OCI-LY1 (cell line): ENCODE measurements around the gene ALG9.

Source experiments
- H2AFZ ChIP-seq: fragments of 200-600 bp; sonication (generic), shearing (Covaris generic); 2 replicates; pipeline ENCODE4 v1.6.0; 2014; ENCODE audit warnings: antibody characterized with exemption, mild to moderate bottlenecking, low read length
- H3F3A ChIP-seq: fragments of 200-600 bp; sonication (generic), shearing (Covaris generic); 2 replicates; pipeline ENCODE4 v1.6.0; 2014; ENCODE audit warnings: mild to moderate bottlenecking, antibody characterized with exemption, low read length, moderate library complexity; ENCODE audit not compliant: insufficient read depth
- H3K27ac ChIP-seq: fragments of 200-600 bp; sonication (generic); 2 replicates; pipeline ENCODE4 v1.5.1; 2014; ENCODE audit warnings: low read length, mixed run types, mild to moderate bottlenecking, low read depth; ENCODE audit not compliant: poor library complexity, severe bottlenecking
- H3K27me3 ChIP-seq: fragments of 200-600 bp; sonication (generic); 2 replicates; pipeline ENCODE4 v1.6.0; 2014; ENCODE audit warnings: antibody characterized with exemption, mild to moderate bottlenecking, low read length, moderate library complexity; ENCODE audit not compliant: insufficient read depth
- H3K36me3 ChIP-seq: fragments of 200-600 bp; sonication (generic); 2 replicates; pipeline ENCODE4 v1.6.1; 2014; ENCODE audit warnings: mild to moderate bottlenecking, antibody characterized with exemption, low read length, moderate library complexity, mixed read lengths; ENCODE audit not compliant: insufficient read depth
- H3K4me1 ChIP-seq: fragments of 200-600 bp; sonication (generic); 2 replicates; pipeline ENCODE4 v1.5.1; 2014; ENCODE audit warnings: mild to moderate bottlenecking, low read length, moderate library complexity; ENCODE audit not compliant: insufficient read depth, severe bottlenecking
- H3K4me2 ChIP-seq: fragments of 200-600 bp; sonication (generic), shearing (Covaris generic); 2 replicates; pipeline ENCODE4 v1.6.1; 2014; ENCODE audit warnings: low read length
- H3K4me3 ChIP-seq: fragments of 200-600 bp; sonication (generic); 2 replicates; pipeline ENCODE4 v1.5.1; 2014; ENCODE audit warnings: low read length, low read depth, mild to moderate bottlenecking, mixed read lengths; ENCODE audit not compliant: poor library complexity, severe bottlenecking
- H3K79me2 ChIP-seq: fragments of 200-600 bp; shearing (Covaris generic); 2 replicates; pipeline ENCODE4 v1.6.1; 2016; ENCODE audit warnings: mixed run types, low read length, mixed read lengths; ENCODE audit not compliant: insufficient read depth
- H3K9ac ChIP-seq: fragments of 200-600 bp; sonication (generic), shearing (Covaris generic); 2 replicates; pipeline ENCODE4 v1.6.1; 2014; ENCODE audit warnings: mild to moderate bottlenecking, low read length, mixed read lengths
- H3K9me2 ChIP-seq: fragments of 200-600 bp; sonication (generic), shearing (Covaris generic); 2 replicates; pipeline ENCODE4 v1.6.1; 2014; ENCODE audit warnings: low read depth, mild to moderate bottlenecking, low read length, mixed read lengths
- H3K9me3 ChIP-seq: fragments of 200-600 bp; shearing (Covaris generic); 2 replicates; pipeline ENCODE4 v1.6.1; 2014; ENCODE audit warnings: low read length, mixed read lengths
- H4K20me1 ChIP-seq: fragments of 200-600 bp; sonication (generic), shearing (Covaris generic); 2 replicates; pipeline ENCODE4 v1.6.0; 2016; ENCODE audit warnings: mild to moderate bottlenecking, low read length; ENCODE audit not compliant: insufficient read depth
- EZH2 ChIP-seq: fragments of 200-600 bp; sonication (generic), shearing (Covaris generic); IDR thresholded peaks from 2 replicates; pipeline ENCODE4 v1.8.0; 2017; ENCODE audit warnings: borderline replicate concordance, mixed run types, mild to moderate bottlenecking, antibody characterized with exemption, low read length, moderate library complexity, mixed read lengths
- TF ChIP-seq, protein P1 (sequence below): fragments of 200-600 bp; sonication (generic), shearing (Covaris generic); IDR thresholded peaks from 2 replicates; pipeline ENCODE4 v1.5.1; 2017; ENCODE audit warnings: mild to moderate bottlenecking, antibody characterized with exemption, low read length, moderate library complexity, mixed read lengths

ALG9 gene

GRCh38 chr11:111836721-111837120 lies 34.7 kb downstream of the ALG9 start:
- no peaks in the 10 kb centered on the region for H3K79me2 ChIP-seq
- H2AFZ ChIP-seq: no peak overlapping the region
- no peaks in the 10 kb centered on the region for H3F3A ChIP-seq
- H3K9me3 ChIP-seq: no peaks in the 10 kb centered on the region
- H4K20me1 ChIP-seq: no peaks in the 10 kb centered on the region
- TF ChIP-seq, protein P1, sequence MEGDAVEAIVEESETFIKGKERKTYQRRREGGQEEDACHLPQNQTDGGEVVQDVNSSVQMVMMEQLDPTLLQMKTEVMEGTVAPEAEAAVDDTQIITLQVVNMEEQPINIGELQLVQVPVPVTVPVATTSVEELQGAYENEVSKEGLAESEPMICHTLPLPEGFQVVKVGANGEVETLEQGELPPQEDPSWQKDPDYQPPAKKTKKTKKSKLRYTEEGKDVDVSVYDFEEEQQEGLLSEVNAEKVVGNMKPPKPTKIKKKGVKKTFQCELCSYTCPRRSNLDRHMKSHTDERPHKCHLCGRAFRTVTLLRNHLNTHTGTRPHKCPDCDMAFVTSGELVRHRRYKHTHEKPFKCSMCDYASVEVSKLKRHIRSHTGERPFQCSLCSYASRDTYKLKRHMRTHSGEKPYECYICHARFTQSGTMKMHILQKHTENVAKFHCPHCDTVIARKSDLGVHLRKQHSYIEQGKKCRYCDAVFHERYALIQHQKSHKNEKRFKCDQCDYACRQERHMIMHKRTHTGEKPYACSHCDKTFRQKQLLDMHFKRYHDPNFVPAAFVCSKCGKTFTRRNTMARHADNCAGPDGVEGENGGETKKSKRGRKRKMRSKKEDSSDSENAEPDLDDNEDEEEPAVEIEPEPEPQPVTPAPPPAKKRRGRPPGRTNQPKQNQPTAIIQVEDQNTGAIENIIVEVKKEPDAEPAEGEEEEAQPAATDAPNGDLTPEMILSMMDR: no peak
- TF ChIP-seq EZH2: no peak
- H3K9ac ChIP-seq: no peak overlapping the region
- H3K27ac ChIP-seq: no peak overlapping the region
- H3K9me2 ChIP-seq: no peaks in the 10 kb centered on the region
- H3K27me3 ChIP-seq: no peaks in the 10 kb centered on the region
- H3K36me3 ChIP-seq: peaks cover 55% of the 10 kb centered on the region; the same call in 1 of the 2 replicates
- H3K4me2 ChIP-seq: no peak overlapping the region
- no peak overlapping the region for H3K4me3 ChIP-seq
- H3K4me1 ChIP-seq: no peaks in the 10 kb centered on the region

DNA sequence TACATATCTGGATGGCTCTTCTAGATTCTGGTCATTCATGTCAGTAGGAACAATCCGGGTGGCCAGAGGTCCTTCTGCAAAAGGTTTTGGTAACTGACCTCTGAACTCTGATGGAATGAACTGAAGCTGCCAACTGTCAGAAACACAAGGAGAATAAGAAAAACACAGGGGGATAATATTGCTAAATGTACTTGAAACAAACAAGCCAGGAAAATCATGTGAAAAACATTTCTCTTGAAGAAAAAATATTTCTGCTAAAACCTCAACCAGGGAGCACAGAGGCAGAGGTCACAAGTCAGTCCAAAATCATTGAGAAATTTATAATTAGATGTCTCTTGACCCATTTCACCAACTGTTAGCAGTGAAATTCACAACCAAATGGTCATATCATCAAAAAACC lies 35.2 kb downstream of the ALG9 start:
- no peak overlapping the region for H3K4me2 ChIP-seq

GRCh38 chr11:111835665-111836064 lies 35.7 kb downstream of the ALG9 start:
- no peaks in the 10 kb centered on the region for H3K79me2 ChIP-seq
- H3K4me3 ChIP-seq: no peak overlapping the region
- no peak overlapping the region for H2AFZ ChIP-seq
- H3K4me2 ChIP-seq: no peak overlapping the region
- H3K9ac ChIP-seq: no peak overlapping the region
- H3K9me2 ChIP-seq: no peaks in the 10 kb centered on the region
- no peaks in the 10 kb centered on the region for H3F3A ChIP-seq
- no peaks in the 10 kb centered on the region for H4K20me1 ChIP-seq
- no peaks in the 10 kb centered on the region for H3K4me1 ChIP-seq
- H3K27ac ChIP-seq: no peak overlapping the region
- H3K9me3 ChIP-seq: no peaks in the 10 kb centered on the region
- TF ChIP-seq EZH2: no peak
- TF ChIP-seq, protein P1: no peak
- H3K36me3 ChIP-seq: peaks cover 61% of the 10 kb centered on the region; the same call in 1 of the 2 replicates
- no peaks in the 10 kb centered on the region for H3K27me3 ChIP-seq

More for the DNA sequence above, 35.2 kb downstream of the ALG9 start:
- H4K20me1 ChIP-seq: no peaks in the 10 kb centered on the region
- no peaks in the 10 kb centered on the region for H3K4me1 ChIP-seq
- no peaks in the 10 kb centered on the region for H3K9me3 ChIP-seq
- no peaks in the 10 kb centered on the region for H3F3A ChIP-seq
- no peak for TF ChIP-seq EZH2
- TF ChIP-seq, protein P1: no peak
- no peaks in the 10 kb centered on the region for H3K79me2 ChIP-seq
- H2AFZ ChIP-seq: no peak overlapping the region
- no peaks in the 10 kb centered on the region for H3K27me3 ChIP-seq
- H3K9me2 ChIP-seq: no peaks in the 10 kb centered on the region
- peaks cover 61% of the 10 kb centered on the region; the same call in 1 of the 2 replicates for H3K36me3 ChIP-seq
- H3K4me3 ChIP-seq: no peak overlapping the region
- H3K27ac ChIP-seq: no peak overlapping the region
- no peak overlapping the region for H3K9ac ChIP-seq
